SIG-M5 treated with dmso at 0.1 percent for 504 hours (cell line): ENCODE results near the gene MAPK4.
"Not testable (repeated sequence)": the region's sequence is repeated elsewhere in the genome, so short reads cannot be mapped to it uniquely, and the experiment has no call there.

Experiments used
- DNase-seq: peaks from one replicate; lab custom pipeline; 2025; ENCODE audit not compliant: unreplicated experiment; lab: John Stamatoyannopoulos, UW

The MAPK4 gene

GRCh38 chr18:50679056-50679455 lies 119.2 kb downstream of the MAPK4 start:
- no peak for DNase-seq

- no peak for DNase-seq
Observed at GRCh38 chr18:50679656-50680055, 119.8 kb downstream of the MAPK4 start.

- no peak for DNase-seq
Observed at GRCh38 chr18:50680966-50681365, 121.1 kb downstream of the MAPK4 start.

GRCh38 chr18:50682852-50683251 lies 123.0 kb downstream of the MAPK4 start:
- DNase-seq = no peak

DNA sequence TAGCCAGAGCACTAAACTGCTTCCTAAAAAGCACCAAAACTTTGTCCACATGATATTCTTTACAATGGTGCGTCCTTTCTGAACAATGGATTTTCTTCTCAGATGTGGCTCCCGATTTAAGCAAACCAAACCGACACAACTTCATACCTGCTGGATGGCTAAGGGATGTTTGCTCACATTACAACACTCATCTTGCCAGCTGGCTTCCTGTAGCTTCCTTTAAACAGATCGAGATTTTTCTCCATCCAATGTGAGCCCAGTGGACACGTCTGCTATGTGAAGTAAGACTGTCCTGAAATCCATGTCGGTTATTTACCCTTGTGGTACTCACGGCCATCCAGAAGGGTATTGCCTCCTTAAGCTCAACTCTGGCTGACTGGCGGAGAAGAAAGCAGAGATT lies 126.5 kb downstream of the MAPK4 start:
- no peak for DNase-seq

GRCh38 chr18:50687491-50687890 lies 127.6 kb downstream of the MAPK4 start:
- no peak for DNase-seq

DNA sequence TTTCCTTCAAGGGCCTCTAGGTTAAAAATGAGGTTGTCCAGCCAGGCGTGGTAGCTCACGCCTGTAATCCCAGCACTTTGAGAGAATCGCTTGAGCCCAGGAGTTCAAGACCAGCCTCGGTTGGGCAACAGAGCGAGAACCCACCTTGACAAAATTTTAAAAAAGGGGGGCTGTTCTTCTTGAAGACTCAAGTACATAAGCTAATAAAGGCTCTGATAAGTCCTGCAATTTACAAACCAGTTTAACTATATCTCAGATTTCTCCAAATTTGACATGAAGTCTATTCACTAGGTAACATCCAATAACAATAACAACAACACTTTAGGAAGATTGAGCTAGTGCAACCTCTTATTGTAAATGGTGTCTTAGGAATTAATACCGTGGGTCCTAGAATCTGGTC lies 129.7 kb downstream of the MAPK4 start:
- DNase-seq = no peak

- no peak for DNase-seq
Observed at GRCh38 chr18:50694147-50694546, 134.3 kb downstream of the MAPK4 start.

GRCh38 chr18:50695431-50696176 lies 135.7 kb downstream of the MAPK4 start:
- no peak for DNase-seq

- no peak for DNase-seq
Observed at GRCh38 chr18:50696436-50696835, 136.5 kb downstream of the MAPK4 start.

GRCh38 chr18:50696929-50697328 lies 137.0 kb downstream of the MAPK4 start:
- DNase-seq = no peak

DNA sequence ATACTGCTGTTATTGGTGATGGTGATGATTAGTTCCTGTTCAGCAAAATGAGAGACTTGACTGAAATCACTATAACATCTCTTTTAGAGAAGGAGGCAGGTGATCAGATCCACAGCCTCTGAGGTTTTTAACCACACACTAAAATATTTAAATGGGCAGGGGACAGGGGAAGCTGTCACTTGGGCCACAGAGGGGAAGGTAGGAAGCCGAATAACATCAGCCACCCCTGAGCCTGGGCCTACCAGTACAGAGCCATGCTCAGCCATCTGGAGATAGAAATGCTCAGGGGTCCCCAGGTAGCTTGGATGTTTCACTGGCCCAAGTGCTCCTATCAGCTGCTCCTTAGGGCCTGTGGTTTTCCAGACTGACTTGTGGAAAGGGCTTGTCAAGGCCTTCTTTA lies 137.6 kb downstream of the MAPK4 start:
- DNase-seq = no peak

DNA sequence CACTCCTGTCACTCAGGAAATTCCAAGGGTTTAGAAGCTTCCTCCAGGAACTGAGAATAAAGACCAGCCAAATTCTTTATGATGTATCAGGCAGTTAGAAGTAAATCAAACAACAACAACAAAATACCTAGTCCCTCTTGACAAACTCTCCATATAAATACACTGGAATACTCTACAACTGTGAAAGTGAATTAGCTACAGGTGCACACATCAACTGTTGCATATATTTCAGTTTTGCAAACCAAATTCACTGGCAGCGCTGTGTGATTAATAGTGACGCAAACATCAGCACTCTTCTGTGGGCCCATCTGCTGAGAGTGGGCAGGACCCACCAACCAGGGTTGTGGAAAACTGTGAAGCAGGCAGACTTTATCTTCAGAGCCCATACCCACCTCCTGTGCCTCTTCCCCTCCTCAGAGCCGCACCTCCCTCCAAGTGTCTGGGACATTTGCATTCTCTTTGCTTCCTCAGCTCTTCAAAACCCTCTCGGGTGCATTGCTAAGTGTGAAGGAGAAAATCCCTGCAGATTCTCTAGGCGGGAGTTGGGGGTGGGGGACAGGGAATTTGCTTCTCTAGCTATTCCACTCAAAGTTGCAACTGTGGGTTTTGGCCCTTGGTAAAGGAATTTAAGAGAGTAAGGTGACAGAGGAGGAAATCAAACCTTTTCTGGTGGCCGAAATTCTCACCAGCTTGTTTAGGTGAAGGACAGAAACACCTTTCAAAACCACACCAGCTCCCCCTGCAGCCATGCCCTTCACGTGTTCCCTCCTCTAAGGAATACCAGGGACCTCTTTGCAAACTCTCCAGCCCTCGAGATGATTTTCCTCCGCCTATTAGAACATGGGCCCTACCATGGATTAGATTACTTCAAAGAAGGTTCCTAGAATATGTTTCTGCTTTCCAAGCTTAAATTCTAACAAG lies 140.6 kb downstream of the MAPK4 start:
- DNase-seq = no peak

GRCh38 chr18:50704357-50704940 lies 144.6 kb downstream of the MAPK4 start:
- no peak for DNase-seq

DNA sequence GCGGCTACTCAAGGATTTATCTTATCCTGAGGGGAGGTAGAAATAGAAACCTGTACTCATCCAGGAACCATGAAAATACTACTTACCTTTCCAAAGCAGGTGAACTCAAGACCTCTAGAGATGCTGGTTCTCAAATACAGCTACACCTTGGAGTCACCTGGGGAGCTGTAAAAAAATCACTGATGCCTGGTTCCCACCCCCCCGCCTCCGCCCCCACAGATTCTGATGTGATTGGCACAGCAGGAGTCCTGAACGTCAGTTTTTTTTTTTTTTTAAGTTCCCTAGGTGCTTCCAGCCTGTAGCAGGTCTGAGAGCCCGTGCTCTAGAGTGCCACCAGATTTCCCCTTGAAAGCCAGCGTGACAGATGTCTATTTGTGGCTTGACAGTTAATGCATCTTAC lies 146.3 kb downstream of the MAPK4 start:
- DNase-seq = no peak

DNA sequence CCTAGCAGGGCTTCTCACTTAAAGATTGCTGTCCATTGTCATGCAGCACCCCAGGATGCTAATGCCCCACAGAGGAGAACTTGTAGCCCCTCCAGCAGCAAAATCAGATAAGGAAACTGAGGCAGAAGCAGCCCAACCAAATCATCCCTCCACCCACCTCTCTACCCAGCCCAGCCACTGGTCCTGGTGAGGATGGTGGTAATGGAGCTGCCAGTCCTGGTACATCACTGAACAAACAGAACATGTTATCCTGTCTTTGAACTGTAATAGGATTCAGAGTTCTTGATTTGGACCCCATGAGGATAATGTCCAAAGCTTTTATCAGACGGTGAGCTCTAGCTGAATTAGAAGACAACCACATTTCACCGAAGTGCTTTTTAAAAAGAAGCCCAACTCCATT lies 146.8 kb downstream of the MAPK4 start:
- no peak for DNase-seq

- DNase-seq = not testable (repeated sequence)
Observed at GRCh38 chr18:50707297-50707696, 147.4 kb downstream of the MAPK4 start.

DNA sequence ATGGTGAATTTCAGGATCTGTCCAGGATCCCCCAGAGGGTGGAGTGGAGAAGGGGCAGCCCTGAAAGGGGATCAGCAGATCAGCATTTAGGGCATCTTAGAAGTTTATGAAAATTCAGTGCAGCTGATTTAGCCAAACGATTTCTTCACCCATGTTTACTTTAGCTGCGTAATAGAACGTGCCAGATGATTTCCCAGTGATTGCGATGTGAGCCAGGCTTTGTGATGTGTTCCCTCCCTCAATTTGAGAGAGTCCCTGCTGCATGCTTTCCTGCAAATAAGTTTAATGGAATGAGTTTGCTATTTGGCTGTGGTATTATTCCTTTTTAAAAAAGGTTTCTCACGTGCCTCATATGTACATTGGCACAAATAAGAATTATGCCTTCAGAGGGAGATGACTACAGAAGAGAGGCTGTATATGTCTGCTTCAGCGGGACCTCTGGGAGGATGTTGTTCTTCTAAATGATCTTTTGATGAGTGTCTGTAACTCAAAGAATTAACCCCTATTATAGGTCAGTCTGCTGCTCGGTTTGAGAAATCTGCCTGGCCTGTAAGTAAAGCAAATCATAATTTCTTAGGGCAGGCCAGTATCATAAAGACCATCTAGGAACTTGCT lies 148.1 kb downstream of the MAPK4 start:
- no peak for DNase-seq

GRCh38 chr18:50709193-50709592 lies 149.3 kb downstream of the MAPK4 start:
- DNase-seq = no peak

- DNase-seq = no peak
Observed at GRCh38 chr18:50711386-50711785, 151.5 kb downstream of the MAPK4 start.

DNA sequence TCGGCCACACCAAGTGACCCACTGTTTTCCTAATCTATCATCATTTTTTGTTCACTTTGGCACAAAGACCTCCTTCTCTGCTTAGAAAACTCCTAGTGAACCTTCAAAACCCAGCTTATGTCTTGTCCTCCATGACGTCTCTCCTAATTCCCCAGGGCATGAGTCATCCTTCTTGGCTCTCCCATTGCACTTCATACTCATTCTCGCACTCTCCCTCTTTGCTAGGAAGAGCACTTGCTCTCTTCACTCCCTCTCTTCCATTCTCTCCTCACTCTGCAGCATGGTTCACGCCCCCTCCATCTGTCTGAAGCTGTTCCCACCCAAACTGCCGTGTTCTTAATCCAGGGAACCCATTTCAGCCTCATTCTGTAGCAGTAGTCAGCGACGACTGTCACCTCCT lies 156.0 kb downstream of the MAPK4 start:
- no peak for DNase-seq
